Measurements from ENCODE around the gene LRRC37A.
"Not testable (repeated sequence)": the region's sequence is repeated elsewhere in the genome, so short reads cannot be mapped to it uniquely, and the experiment has no call there.

LRRC37A gene

DNA sequence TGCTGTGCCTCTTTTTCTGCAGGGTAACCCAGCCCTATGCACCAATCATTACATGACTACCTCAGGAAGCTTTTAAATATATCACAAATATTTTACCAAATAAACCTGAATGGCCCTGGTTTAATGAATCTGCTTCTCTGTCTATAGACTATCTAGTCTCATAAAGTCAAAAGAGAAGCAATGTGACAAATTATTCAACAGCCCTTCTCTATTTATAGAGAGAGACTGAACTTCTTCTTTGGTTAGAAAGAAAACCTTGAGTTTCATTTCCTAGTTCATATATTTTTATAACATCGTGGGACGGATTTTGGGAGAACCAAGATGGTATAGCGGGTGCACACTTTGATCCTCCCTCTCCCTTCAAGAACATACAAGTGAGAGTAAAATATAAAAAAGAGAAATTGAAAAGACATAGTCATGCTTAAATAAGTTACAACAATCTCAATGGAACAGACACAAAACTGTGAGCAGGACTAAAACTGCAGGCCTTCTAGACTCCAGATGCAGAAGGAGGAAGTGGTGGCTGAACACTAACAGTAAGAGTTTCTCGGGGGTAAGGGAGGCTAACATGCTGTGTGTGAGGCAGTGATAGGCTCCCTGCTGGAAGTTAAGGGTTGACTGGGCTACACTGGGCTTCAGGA lies 3.9 kb upstream of the LRRC37A start:
- not testable (repeated sequence) for H3K4me1 ChIP-seq (ENCODE audit: control insufficient read depth, insufficient read depth, low read length); H3K27ac ChIP-seq (ENCODE audit: low read depth, low read length); H3K36me3 ChIP-seq (ENCODE audit: control insufficient read depth, insufficient read depth, low read length); H3K9me3 ChIP-seq (ENCODE audit: control insufficient read depth, insufficient read depth, low read length); H3K9ac ChIP-seq (ENCODE audit: low read depth, low read length); H3K27me3 ChIP-seq (ENCODE audit: control insufficient read depth, insufficient read depth, low read length); H3K4me3 ChIP-seq (ENCODE audit: low read depth, low read length)

DNA sequence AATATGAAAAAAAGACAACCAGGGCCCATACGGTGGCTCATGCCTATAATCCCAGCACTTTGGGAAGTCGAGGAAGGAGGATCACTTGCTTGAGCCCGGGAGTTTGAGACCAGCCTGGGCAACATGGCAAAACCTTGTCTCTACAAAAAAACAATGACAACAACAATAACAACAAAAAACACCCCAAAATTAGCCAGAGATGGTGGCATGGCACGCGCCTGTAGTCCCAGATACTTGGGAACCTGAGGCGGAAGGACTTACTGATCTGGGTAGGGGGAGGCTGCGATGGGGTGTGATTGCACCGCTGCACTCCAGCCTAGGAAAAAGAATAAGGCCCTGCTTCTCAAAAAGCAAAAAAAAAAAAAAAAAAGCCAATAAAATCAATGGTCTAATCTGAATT lies 3.3 kb upstream of the LRRC37A start:
- H3K4me1 ChIP-seq (ENCODE audit: control insufficient read depth, insufficient read depth, low read length); H3K4me3 ChIP-seq (ENCODE audit: low read depth, low read length); H3K27me3 ChIP-seq (ENCODE audit: control insufficient read depth, insufficient read depth, low read length); H3K27ac ChIP-seq (ENCODE audit: low read depth, low read length); H3K9me3 ChIP-seq (ENCODE audit: control insufficient read depth, insufficient read depth, low read length); H3K9ac ChIP-seq (ENCODE audit: low read depth, low read length); H3K36me3 ChIP-seq (ENCODE audit: control insufficient read depth, insufficient read depth, low read length): not testable (repeated sequence)

DNA sequence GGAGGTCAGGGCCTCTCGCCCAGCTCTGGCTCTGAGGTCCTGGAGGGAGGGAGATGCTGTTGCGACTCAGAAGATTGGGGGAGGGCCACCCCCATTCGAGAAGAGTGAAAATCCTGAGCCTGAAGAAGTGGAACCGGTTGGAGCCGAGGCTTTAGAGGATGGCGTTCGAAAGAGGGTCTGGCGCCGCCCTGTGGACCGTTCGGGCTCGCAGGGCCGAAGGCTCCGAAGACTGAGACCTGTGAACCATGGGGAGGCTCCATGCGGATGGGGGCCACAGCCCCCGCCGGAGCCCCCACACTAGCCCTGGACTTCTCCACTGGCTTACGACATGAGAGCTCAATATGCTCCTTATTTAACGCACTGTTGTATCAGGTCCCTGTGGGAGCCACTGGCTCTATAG lies 46.3 kb downstream of the LRRC37A start:
- not testable (repeated sequence) for H3K9ac ChIP-seq (ENCODE audit: low read depth, low read length); H3K27me3 ChIP-seq (ENCODE audit: control insufficient read depth, insufficient read depth, low read length); H3K9me3 ChIP-seq (ENCODE audit: control insufficient read depth, insufficient read depth, low read length); H3K4me3 ChIP-seq (ENCODE audit: low read depth, low read length); H3K27ac ChIP-seq (ENCODE audit: low read depth, low read length); H3K36me3 ChIP-seq (ENCODE audit: control insufficient read depth, insufficient read depth, low read length); H3K4me1 ChIP-seq (ENCODE audit: control insufficient read depth, insufficient read depth, low read length)

DNA sequence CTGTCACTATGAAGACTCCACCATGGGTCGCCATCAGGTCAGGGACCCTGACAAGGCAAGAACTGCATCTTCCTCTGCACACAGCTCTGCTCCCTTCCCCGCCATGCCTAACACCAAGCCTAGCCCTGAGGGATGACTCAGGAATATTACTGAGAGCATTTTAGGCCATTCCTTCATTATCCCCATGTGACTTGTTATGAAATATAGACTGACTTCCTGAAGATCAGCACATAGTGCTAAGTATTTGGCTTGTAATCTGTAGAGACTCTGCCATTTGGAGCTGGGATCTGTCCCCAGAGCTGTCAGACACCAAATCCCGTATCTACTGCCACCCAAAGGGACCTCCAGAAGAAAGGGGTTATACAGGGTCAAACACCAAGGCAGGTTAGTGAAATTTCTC lies 47.2 kb downstream of the LRRC37A start:
- H3K9ac ChIP-seq (ENCODE audit: low read depth, low read length); H3K27ac ChIP-seq (ENCODE audit: low read depth, low read length); H3K4me1 ChIP-seq (ENCODE audit: control insufficient read depth, insufficient read depth, low read length); H3K4me3 ChIP-seq (ENCODE audit: low read depth, low read length); H3K36me3 ChIP-seq (ENCODE audit: control insufficient read depth, insufficient read depth, low read length); H3K9me3 ChIP-seq (ENCODE audit: control insufficient read depth, insufficient read depth, low read length); H3K27me3 ChIP-seq (ENCODE audit: control insufficient read depth, insufficient read depth, low read length): not testable (repeated sequence)

DNA sequence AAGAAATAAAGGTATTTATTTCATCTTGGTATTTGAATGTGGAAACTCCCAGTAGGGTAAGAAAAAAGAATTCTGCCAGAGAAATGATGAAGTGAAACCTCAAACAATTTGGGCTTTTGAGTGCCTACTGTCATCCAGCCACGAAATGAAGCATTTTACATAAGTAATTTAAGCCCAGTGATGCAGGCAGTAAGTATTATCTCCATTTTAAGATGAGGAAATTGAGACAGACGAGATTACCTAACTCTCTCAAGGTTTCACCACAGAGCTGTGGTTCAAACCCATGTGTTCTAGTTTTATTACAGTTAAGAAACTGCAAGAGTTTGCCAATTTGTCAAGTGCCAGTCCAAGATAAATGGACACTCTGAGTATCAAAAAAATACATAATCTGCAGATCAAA lies 53.4 kb downstream of the LRRC37A start:
- not testable (repeated sequence) for H3K4me3 ChIP-seq (ENCODE audit: low read depth, low read length); H3K9me3 ChIP-seq (ENCODE audit: control insufficient read depth, insufficient read depth, low read length)

DNA sequence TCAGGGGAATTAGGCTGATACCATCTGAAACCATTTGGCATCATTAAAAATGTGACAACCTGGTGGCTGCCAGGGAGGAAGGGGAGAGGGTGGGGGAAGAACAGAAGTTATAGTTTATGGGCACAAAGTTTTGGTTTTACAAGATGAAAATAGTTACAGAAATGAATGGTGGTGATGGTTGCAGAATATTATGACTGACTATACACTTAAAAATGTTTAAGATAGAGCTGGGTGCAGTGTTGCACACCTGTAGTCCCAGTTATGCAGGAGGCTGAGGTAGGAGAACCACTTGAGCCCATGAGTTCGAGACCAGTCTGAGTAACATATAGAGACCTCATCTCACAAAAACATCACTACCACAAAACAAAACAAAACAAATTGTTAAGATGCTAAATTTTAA lies 54.1 kb downstream of the LRRC37A start:
- H3K9me3 ChIP-seq (ENCODE audit: control insufficient read depth, insufficient read depth, low read length); H3K36me3 ChIP-seq (ENCODE audit: control insufficient read depth, insufficient read depth, low read length); H3K27ac ChIP-seq (ENCODE audit: low read depth, low read length); H3K4me3 ChIP-seq (ENCODE audit: low read depth, low read length); H3K9ac ChIP-seq (ENCODE audit: low read depth, low read length); H3K4me1 ChIP-seq (ENCODE audit: control insufficient read depth, insufficient read depth, low read length); H3K27me3 ChIP-seq (ENCODE audit: control insufficient read depth, insufficient read depth, low read length): not testable (repeated sequence)

More for the DNA sequence above, 53.4 kb downstream of the LRRC37A start:
- not testable (repeated sequence) for H3K4me1 ChIP-seq (ENCODE audit: control insufficient read depth, insufficient read depth, low read length); H3K9ac ChIP-seq (ENCODE audit: low read depth, low read length); H3K36me3 ChIP-seq (ENCODE audit: control insufficient read depth, insufficient read depth, low read length); H3K27me3 ChIP-seq (ENCODE audit: control insufficient read depth, insufficient read depth, low read length); H3K27ac ChIP-seq (ENCODE audit: low read depth, low read length)

DNA sequence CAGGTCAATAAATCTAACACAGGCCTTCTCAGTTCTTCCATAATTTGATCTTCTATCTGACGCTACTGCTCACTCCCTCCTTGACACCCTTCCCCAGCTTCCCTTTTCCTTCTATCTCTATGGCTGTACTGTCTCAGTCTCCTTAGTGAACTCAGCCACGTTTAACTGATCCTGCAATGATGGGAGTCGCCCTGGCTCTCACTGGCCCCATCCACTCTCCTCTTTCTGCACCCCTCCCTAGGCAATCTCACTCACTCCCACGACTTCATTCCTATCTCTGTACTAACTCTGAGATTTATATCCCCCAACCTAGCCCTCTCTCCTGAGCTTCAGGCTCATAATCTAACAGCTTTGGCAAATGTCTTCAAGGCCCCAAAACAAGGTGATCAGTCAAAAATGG lies 58.9 kb downstream of the LRRC37A start:
- not testable (repeated sequence) for H3K9me3 ChIP-seq (ENCODE audit: control insufficient read depth, insufficient read depth, low read length); H3K36me3 ChIP-seq (ENCODE audit: control insufficient read depth, insufficient read depth, low read length); H3K27me3 ChIP-seq (ENCODE audit: control insufficient read depth, insufficient read depth, low read length); H3K27ac ChIP-seq (ENCODE audit: low read depth, low read length); H3K4me3 ChIP-seq (ENCODE audit: low read depth, low read length); H3K9ac ChIP-seq (ENCODE audit: low read depth, low read length); H3K4me1 ChIP-seq (ENCODE audit: control insufficient read depth, insufficient read depth, low read length)

DNA sequence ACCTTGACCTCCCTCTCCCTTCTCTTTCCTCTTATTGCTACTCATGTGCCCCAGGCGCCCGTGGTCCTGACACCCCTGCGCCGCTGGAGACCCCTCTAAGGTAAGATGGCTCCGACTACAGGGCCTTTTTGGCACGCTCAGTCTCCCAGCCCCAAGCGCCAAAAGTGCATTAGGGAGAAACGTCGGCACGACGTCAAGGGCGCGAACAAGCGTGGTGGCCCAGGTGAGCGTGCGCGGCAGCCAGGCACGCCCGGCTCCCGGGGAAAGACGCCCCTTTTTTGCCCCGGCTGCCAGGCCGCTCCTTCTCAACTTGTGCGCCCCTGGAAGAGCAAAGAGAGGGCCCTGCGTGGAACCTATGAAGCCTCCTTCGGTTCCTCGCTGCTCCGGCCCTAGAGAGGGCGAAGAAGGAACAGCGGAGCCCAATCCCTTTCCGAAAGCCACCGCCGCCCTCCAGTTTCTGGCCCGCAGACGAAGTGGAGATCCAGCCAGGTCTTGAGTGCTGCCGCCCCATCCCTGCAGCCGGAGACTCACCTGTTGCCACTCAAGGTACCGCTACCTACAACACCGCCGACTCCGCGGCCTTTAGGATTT lies 66.3 kb downstream of the LRRC37A start:
- not testable (repeated sequence) for H3K27me3 ChIP-seq (ENCODE audit: control insufficient read depth, insufficient read depth, low read length); H3K27ac ChIP-seq (ENCODE audit: low read depth, low read length); H3K36me3 ChIP-seq (ENCODE audit: control insufficient read depth, insufficient read depth, low read length); H3K4me3 ChIP-seq (ENCODE audit: low read depth, low read length); H3K4me1 ChIP-seq (ENCODE audit: control insufficient read depth, insufficient read depth, low read length); H3K9ac ChIP-seq (ENCODE audit: low read depth, low read length); H3K9me3 ChIP-seq (ENCODE audit: control insufficient read depth, insufficient read depth, low read length)

DNA sequence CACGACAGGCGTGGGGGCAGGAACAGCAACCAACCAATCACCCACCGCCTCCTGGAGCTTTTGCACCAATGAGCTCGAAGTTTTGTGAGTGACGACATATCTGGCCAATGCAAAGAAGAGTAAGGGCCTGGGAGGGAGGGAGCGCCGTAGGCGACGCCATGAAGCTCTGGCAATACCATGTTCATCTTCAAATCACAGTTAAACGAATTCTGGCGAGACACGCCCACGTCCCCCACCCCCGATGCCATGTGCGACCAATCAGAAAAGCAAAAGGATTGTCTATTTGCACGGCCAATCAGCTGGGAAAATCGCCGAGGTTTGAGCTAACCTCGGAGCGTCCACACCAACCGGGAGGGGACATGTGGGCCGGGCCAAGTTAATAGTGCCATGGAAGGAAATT lies 66.8 kb downstream of the LRRC37A start, which contains the start of gene ARL17B:
ARL17B (minus strand) TSS at position 12 of the 400 bp plus-strand sequence. CDS start 3,369 bp downstream, outside the sequence.
- H3K9ac ChIP-seq (ENCODE audit: low read depth, low read length); H3K4me3 ChIP-seq (ENCODE audit: low read depth, low read length); H3K9me3 ChIP-seq (ENCODE audit: control insufficient read depth, insufficient read depth, low read length); H3K4me1 ChIP-seq (ENCODE audit: control insufficient read depth, insufficient read depth, low read length); H3K36me3 ChIP-seq (ENCODE audit: control insufficient read depth, insufficient read depth, low read length); H3K27me3 ChIP-seq (ENCODE audit: control insufficient read depth, insufficient read depth, low read length); H3K27ac ChIP-seq (ENCODE audit: low read depth, low read length): not testable (repeated sequence)

DNA sequence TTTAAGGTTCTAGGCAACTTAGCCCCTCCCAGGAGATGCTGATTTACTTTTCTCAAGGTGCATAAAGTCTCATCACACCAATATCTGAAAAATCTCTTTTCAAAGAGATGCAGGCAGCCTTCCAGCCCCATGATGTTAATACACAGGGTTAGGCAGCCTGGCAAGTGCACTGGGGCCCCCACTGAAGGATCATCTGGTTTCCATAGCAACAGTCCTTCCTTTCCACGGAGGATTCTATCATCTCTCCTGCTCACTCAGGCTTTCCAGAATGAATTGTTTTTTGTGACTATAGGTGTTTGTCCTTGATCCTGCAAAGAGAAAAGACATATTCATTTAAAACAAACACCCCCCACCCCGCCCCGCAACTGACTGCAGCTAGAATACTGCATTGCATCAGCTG lies 72.6 kb downstream of the LRRC37A start:
- H3K36me3 ChIP-seq (ENCODE audit: control insufficient read depth, insufficient read depth, low read length); H3K4me1 ChIP-seq (ENCODE audit: control insufficient read depth, insufficient read depth, low read length); H3K27ac ChIP-seq (ENCODE audit: low read depth, low read length); H3K9ac ChIP-seq (ENCODE audit: low read depth, low read length); H3K27me3 ChIP-seq (ENCODE audit: control insufficient read depth, insufficient read depth, low read length); H3K4me3 ChIP-seq (ENCODE audit: low read depth, low read length); H3K9me3 ChIP-seq (ENCODE audit: control insufficient read depth, insufficient read depth, low read length): not testable (repeated sequence)

DNA sequence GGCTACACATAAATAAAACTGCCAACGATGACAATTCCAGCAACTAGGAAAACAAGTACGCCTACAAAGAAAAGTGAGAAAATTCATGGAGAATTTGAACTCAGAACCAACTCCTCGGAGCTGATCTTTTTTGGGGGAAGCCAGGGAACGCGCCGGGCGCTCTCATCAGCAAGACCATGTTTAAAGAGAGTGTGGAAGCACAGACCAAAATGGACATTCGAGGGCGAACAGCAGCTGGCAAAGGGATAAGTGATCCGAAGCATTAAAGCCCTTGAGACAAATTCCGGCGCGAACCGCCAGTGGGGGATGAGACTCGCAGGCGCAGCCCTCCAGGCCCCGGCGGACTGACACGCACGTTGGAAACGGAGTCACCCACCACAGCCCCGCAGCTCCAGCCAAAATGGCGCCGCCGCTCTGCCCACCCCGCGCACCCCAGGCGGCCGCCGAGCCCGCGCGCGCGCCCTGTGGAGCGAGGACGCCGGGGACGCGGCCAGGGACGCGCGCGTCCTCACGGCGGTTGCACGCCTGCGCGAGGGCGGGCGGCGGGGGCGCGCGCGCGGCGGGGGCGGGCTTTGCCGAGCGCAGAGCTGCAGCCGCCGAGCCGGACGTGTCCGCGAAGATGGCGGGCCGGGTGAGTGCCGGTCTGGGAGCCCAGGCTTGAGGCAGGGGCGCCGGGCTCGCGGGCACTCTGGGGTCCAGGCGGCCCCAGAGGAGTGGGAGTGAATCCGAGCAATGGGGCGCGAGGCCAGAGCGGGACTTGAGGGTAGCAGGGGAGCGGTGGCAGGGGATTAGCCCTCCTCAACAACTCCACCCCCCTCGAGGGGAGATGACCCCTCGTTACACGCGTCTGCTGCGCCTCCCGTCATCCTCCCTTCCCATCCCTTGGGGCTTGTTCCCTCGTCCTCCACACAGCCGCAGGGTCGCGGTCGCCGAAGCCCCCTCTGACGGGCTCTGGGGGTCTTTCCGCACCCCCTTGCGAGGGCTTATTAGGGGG lies 77.6 kb downstream of the LRRC37A start:
- H3K9ac ChIP-seq (ENCODE audit: low read depth, low read length); H3K27me3 ChIP-seq (ENCODE audit: control insufficient read depth, insufficient read depth, low read length); H3K36me3 ChIP-seq (ENCODE audit: control insufficient read depth, insufficient read depth, low read length); H3K4me1 ChIP-seq (ENCODE audit: control insufficient read depth, insufficient read depth, low read length); H3K27ac ChIP-seq (ENCODE audit: low read depth, low read length); H3K4me3 ChIP-seq (ENCODE audit: low read depth, low read length); H3K9me3 ChIP-seq (ENCODE audit: control insufficient read depth, insufficient read depth, low read length): not testable (repeated sequence)
